ENCODE data around the gene FUT9. TPM values are rescaled to one million over a fixed set of nuclear protein-coding genes. Genes with fewer than 3 reads are reported as not detected.

Gene FUT9
- total and polyA plus RNA-seq, 8 donors, result 0.23 to 0.69 (median 0.40) TPM; not detected in 2

DNA sequence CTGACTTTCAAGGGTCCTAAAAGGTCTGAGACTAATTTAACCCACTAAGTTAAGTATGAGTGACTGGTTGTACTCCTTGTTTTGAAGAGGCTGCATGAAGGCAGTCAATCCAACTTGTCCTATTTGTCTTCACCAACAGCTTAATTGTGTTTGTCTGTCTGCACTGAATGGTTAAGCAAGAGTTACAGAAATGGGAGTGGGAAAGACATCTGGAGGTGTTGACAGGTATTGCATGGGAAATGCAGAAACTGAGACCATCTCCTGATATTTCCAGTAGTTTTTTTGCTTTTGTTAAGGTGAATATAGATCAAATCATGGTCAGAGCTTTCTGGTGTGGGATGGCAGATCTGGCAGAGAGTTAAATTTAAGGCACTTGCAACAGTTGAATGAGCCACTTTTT lies 6.5 kb downstream of the FUT9 start:
- H3K4me1 ChIP-seq, result no peaks in the 10 kb centered on the region
- ATAC-seq (no peak), DNase-seq (no peak)
- no peaks in the 10 kb centered on the region for H3K36me3 ChIP-seq
- H3K27ac ChIP-seq, result no peak overlapping the region
- H3K9me3 ChIP-seq, result no peaks in the 10 kb centered on the region
- TF ChIP-seq, protein P1, sequence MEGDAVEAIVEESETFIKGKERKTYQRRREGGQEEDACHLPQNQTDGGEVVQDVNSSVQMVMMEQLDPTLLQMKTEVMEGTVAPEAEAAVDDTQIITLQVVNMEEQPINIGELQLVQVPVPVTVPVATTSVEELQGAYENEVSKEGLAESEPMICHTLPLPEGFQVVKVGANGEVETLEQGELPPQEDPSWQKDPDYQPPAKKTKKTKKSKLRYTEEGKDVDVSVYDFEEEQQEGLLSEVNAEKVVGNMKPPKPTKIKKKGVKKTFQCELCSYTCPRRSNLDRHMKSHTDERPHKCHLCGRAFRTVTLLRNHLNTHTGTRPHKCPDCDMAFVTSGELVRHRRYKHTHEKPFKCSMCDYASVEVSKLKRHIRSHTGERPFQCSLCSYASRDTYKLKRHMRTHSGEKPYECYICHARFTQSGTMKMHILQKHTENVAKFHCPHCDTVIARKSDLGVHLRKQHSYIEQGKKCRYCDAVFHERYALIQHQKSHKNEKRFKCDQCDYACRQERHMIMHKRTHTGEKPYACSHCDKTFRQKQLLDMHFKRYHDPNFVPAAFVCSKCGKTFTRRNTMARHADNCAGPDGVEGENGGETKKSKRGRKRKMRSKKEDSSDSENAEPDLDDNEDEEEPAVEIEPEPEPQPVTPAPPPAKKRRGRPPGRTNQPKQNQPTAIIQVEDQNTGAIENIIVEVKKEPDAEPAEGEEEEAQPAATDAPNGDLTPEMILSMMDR (IDR thresholded peaks at IDR 0.05), result no peak
- intact Hi-C loops (cut with DNase I), result no loop called here
- H3K4me3 ChIP-seq, result no peak overlapping the region
- H3K27me3 ChIP-seq, result peaks cover 0 to 4% of the 10 kb centered on the region in 2 donors

DNA sequence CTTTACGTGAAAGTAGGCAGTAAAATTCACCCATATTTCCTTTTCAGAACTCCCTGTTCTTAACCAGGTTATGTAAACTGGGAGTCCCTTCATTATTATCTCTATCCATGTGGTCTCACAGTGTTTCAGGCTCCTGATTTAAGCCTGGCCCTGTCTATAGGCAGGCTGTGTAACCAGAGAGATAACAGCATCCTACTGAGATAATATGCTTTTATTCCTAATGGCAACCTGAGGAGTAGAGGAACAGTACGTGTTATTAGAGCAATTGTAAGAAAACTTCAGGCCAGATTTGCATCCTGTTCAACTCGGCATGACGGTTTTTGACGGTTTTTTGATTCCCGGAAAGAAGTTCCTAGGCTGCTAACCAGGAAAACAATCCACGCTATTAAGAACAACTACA lies 16.9 kb downstream of the FUT9 start:
- TF ChIP-seq, protein P1 (IDR thresholded peaks at IDR 0.05), result no peak
- Histone ChIP-seq H3K4me1 (no peaks in the 10 kb centered on the region), H3K4me3 (no peak overlapping the region), H3K27me3 (no peaks in the 10 kb centered on the region), H3K36me3 (no peaks in the 10 kb centered on the region), H3K9me3 (no peaks in the 10 kb centered on the region), H3K27ac (no peak overlapping the region)
- no peak for ATAC-seq
- no peak for DNase-seq
- intact Hi-C loops (cut with DNase I), result no loop called here

DNA sequence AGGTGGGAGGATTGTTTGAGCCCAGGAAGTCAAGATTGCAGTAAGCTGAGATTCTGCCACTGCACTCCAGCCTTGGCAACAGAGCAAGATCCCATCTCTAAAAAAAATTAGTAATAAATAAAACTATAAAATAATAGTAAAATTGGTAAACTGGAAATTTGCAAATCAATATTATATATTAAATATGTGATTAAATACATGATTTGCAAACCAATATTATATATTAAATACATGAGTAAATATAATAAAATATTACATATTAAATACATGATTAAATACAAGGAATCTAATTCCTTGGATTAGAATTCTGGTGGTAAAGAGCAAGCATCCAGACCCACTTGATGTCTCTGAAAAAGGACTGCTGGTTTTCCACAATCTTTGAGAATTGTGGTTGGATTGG lies 35.8 kb downstream of the FUT9 start:
- intact Hi-C loops (cut with DNase I), result no loop called here
- DNase-seq (no peak), ATAC-seq (no peak)
- H3K36me3 ChIP-seq, result no peaks in the 10 kb centered on the region
- TF ChIP-seq, protein P1 (IDR thresholded peaks at IDR 0.05), result no peak
- H3K4me3 ChIP-seq, result no peak overlapping the region
- no peaks in the 10 kb centered on the region for H3K4me1 ChIP-seq
- H3K9me3 ChIP-seq, result no peaks in the 10 kb centered on the region
- no peak overlapping the region for H3K27ac ChIP-seq
- H3K27me3 ChIP-seq, result no peaks in the 10 kb centered on the region

DNA sequence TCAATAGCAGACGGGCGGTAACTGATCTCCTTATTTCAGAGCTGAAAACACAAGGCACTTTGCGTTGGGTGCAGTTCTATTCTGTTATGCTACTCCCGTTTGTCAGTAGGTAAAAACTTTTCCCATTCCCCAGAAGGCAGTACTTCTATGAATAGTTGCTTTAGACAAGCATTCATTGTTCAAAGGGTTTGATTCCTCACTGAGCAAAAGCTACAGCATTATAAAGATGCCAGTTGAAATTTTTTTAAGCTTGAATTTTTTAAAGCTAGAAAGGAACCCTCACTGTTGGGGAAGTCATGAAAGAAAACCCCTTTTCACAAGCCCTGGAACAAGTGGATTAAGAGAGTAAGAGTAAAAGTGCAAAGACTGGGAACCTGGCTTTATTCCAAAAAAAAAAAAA lies 42.3 kb downstream of the FUT9 start:
- DNase-seq, result no peak
- intact Hi-C loops (cut with DNase I), result no loop called here
- TF ChIP-seq, protein P1 (IDR thresholded peaks at IDR 0.05), result no peak
- no peaks in the 10 kb centered on the region for H3K4me1 ChIP-seq
- H3K9me3 ChIP-seq, result no peaks in the 10 kb centered on the region
- ATAC-seq, result no peak
- H3K27me3 ChIP-seq, result no peaks in the 10 kb centered on the region
- H3K36me3 ChIP-seq, result no peaks in the 10 kb centered on the region
- no peak overlapping the region for H3K4me3 ChIP-seq
- no peak overlapping the region for H3K27ac ChIP-seq

DNA sequence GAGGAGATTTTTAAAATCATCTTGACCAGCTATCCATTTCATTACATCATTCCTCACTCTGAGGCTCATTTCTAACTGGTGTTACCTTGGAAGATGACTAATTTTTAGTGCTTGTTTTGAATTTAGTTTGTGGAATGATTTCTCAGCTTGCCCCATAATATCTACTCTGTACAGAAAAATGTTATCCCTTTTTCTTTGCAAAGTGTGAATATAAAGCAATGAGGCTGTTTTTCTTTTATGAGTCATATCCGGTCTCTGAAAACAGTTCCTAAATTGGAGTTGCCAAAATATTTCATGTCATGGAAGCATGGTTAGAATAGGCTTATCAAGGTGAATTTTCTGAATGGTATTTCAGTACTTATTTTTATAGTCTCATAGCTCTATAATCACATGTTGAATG lies 43.8 kb downstream of the FUT9 start:
- Histone ChIP-seq H3K27me3 (no peaks in the 10 kb centered on the region), H3K36me3 (no peaks in the 10 kb centered on the region), H3K9me3 (no peaks in the 10 kb centered on the region), H3K4me3 (no peak overlapping the region), H3K27ac (no peak overlapping the region), H3K4me1 (no peaks in the 10 kb centered on the region)
- DNase-seq (no peak), ATAC-seq (no peak)
- TF ChIP-seq, protein P1 (IDR thresholded peaks at IDR 0.05), result no peak
- intact Hi-C loops (cut with DNase I), result no loop called here
